HCT116 (cell line): Measurements from ENCODE around the gene MAP3K3. TPM values are rescaled to one million over a fixed set of nuclear protein-coding genes. Genes with fewer than 3 reads are reported as not detected.

Source experiments
- ATAC-seq: fragments of 200-7000 bp; cut with Tn5 transposase; 2 replicates; pipeline ENCODE4 v1.9.1; 2020; ENCODE audit warnings: mild to moderate bottlenecking, moderate library complexity
- BruUV-seq: library from RNA; stranded (reverse); fragments of 400-500 nt; replicated peaks from 2 replicates; lab custom pipeline; 2021; lab: Mats Ljungman, UMichigan
- CTCF ChIA-PET: fragments of 300-600 bp; sonication (Branson Sonifier 250); formaldehyde crosslinking; loops from one replicate; lab custom pipeline; 2021; ENCODE audit warnings: antibody characterized with exemption; lab: Charles Lee
- POLR2A ChIA-PET: fragments of 300-600, 350-600 bp; sonication (Branson Sonifier 250); formaldehyde crosslinking; loops from one replicate; lab custom pipeline; 2021; ENCODE audit warnings: antibody characterized with exemption; lab: Charles Lee
- RAD21 ChIA-PET, 2 experiments: fragments of 300-600 bp; sonication (Branson Sonifier 250); formaldehyde crosslinking; loops; one replicate each; lab custom pipeline; 2023; ENCODE audit warnings: low total read pairs in 2 of 2; ENCODE audit not compliant: uncharacterized antibody in 2 of 2, unreplicated experiment in 2 of 2, low non-redundant PET in 1 of 2; lab: Charles Lee
- DNase-seq: peaks from one replicate; pipeline ENCODE4 v3.0.0-alpha.2; 2010; ENCODE audit warnings: low read depth, low spot score
- H2AFZ ChIP-seq: fragments of 200-600 bp; shearing (Covaris generic), sonication (generic); 2 replicates; pipeline ENCODE4 v1.6.1; 2017; ENCODE audit warnings: low read depth, mixed run types, mixed read lengths, antibody characterized with exemption, low read length; ENCODE audit not compliant: poor library complexity, severe bottlenecking
- H3K27ac ChIP-seq: 2 replicates; pipeline ENCODE4 v1.5.1; 2012; ENCODE audit warnings: low read depth, low read length
- H3K27me3 ChIP-seq: fragments of 200-600 bp; sonication (generic); 2 replicates; pipeline ENCODE4 v1.6.1; 2016; ENCODE audit warnings: mixed run types, low read length, mixed read lengths; ENCODE audit not compliant: insufficient read depth
- H3K36me3 ChIP-seq, 2 experiments: fragments of 200-500 bp in 1 of 2; fragments of 200-600 bp in 1 of 2; sonication (Bioruptor generic) in 1 of 2; sonication (generic) in 1 of 2; 2 replicates each; pipeline versions ENCODE4 v1.5.1 to v1.6.1; 2014 to 2016; ENCODE audit warnings: low read length in 2 of 2, inconsistent platforms in 1 of 2, mixed read lengths in 1 of 2, mixed run types in 1 of 2; ENCODE audit not compliant: insufficient read depth in 2 of 2, control insufficient read depth in 1 of 2
- H3K4me1 ChIP-seq, 2 experiments: fragments of 200-600 bp in 1 of 2; sonication (generic) in 1 of 2; 2 replicates each; pipeline versions ENCODE4 v1.5.1 to v1.6.1; 2012 to 2017; ENCODE audit warnings: low read length in 2 of 2, inconsistent platforms in 1 of 2, mild to moderate bottlenecking in 1 of 2, mixed read lengths in 1 of 2, mixed run types in 1 of 2, moderate library complexity in 1 of 2; ENCODE audit not compliant: insufficient read depth in 2 of 2, control insufficient read depth in 1 of 2
- H3K4me2 ChIP-seq: fragments of 200-600 bp; sonication (generic); 2 replicates; pipeline ENCODE4 v1.6.1; 2017; ENCODE audit warnings: mixed run types, low read length, mixed read lengths
- H3K4me3 ChIP-seq, 2 experiments: fragments of 200-600 bp in 1 of 2; sonication (generic) in 1 of 2; replicated peaks in 1 of 2; 2 replicates each; pipeline ENCODE4 v1.5.1; 2011 to 2016; ENCODE audit warnings: low read length in 2 of 2, control low read depth in 1 of 2, low read depth in 1 of 2, mild to moderate bottlenecking in 1 of 2, mixed read lengths in 1 of 2, mixed run types in 1 of 2
- H3K79me2 ChIP-seq: fragments of 200-600 bp; sonication (generic); 2 replicates; pipeline ENCODE4 v1.6.1; 2017; ENCODE audit warnings: mild to moderate bottlenecking, mixed run types, low read length, moderate library complexity, mixed read lengths; ENCODE audit not compliant: insufficient read depth
- H3K9ac ChIP-seq: fragments of 200-600 bp; sonication (generic); 2 replicates; pipeline ENCODE4 v1.6.1; 2016; ENCODE audit warnings: low read length, mixed read lengths
- H3K9me2 ChIP-seq: fragments of 200-600 bp; sonication (generic), shearing (Covaris generic); 2 replicates; pipeline ENCODE4 v1.6.1; 2017; ENCODE audit warnings: mixed run types, mild to moderate bottlenecking, moderate library complexity; ENCODE audit not compliant: insufficient read depth
- H3K9me3 ChIP-seq, 2 experiments: fragments of 200-500 bp in 1 of 2; fragments of 200-600 bp in 1 of 2; sonication (Bioruptor generic) in 1 of 2; sonication (generic) in 1 of 2; 2 replicates each; pipeline ENCODE4 v1.6.1; 2014 to 2017; ENCODE audit warnings: low read length in 2 of 2, mixed read lengths in 2 of 2, inconsistent platforms in 1 of 2, low read depth in 1 of 2, mild to moderate bottlenecking in 1 of 2, mixed run types in 1 of 2, moderate library complexity in 1 of 2; ENCODE audit not compliant: control insufficient read depth in 1 of 2, insufficient read depth in 1 of 2
- H4K20me1 ChIP-seq: fragments of 200-600 bp; sonication (generic), shearing (Covaris generic); 2 replicates; pipeline ENCODE4 v1.6.1; 2017; ENCODE audit warnings: mixed run types, mild to moderate bottlenecking, moderate library complexity; ENCODE audit not compliant: insufficient read depth
- ATF3 ChIP-seq: IDR thresholded peaks from 2 replicates; pipeline ENCODE4 v1.6.1; 2012
- CBX3 ChIP-seq: IDR thresholded peaks from 2 replicates; pipeline ENCODE4 v1.6.1; 2012; ENCODE audit warnings: low read depth
- CEBPB ChIP-seq: IDR thresholded peaks from 2 replicates; pipeline ENCODE4 v1.6.1; 2012; ENCODE audit warnings: low read depth
- ELF1 ChIP-seq: IDR thresholded peaks from 2 replicates; pipeline ENCODE4 v1.6.1; 2012; ENCODE audit warnings: low read depth, borderline replicate concordance
- EZH2phosphoT487 ChIP-seq: fragments of 200-600 bp; IDR thresholded peaks from 2 replicates; pipeline ENCODE4 v1.6.1; 2018; ENCODE audit warnings: antibody characterized with exemption, borderline replicate concordance
- JUND ChIP-seq: IDR thresholded peaks from 2 replicates; pipeline ENCODE4 v1.6.1; 2012
- MAX ChIP-seq: IDR thresholded peaks from 2 replicates; pipeline ENCODE4 v1.6.1; 2012
- POLR2A ChIP-seq: IDR thresholded peaks from 2 replicates; pipeline ENCODE4 v1.7.0; 2011; ENCODE audit warnings: borderline replicate concordance; ENCODE audit not compliant: insufficient read depth, insufficient read length; ENCODE audit errors: extremely low read depth
- POLR2AphosphoS5 ChIP-seq: IDR thresholded peaks from 2 replicates; pipeline ENCODE4 v1.6.1; 2011; ENCODE audit warnings: mild to moderate bottlenecking, low read depth, low read length, moderate library complexity
- RAD21 ChIP-seq: IDR thresholded peaks from 2 replicates; pipeline ENCODE4 v1.6.1; 2012; ENCODE audit warnings: low read depth, mild to moderate bottlenecking
- REST ChIP-seq: IDR thresholded peaks from 2 replicates; pipeline ENCODE4 v1.6.1; 2012; ENCODE audit warnings: low read depth
- SIN3A ChIP-seq: IDR thresholded peaks from 2 replicates; pipeline ENCODE4 v1.6.1; 2012; ENCODE audit warnings: low read depth
- SP1 ChIP-seq: IDR thresholded peaks from 2 replicates; pipeline ENCODE4 v1.6.1; 2012; ENCODE audit warnings: low read depth
- TCF7L2 ChIP-seq: IDR thresholded peaks from 2 replicates; pipeline ENCODE4 v1.7.0; 2011; ENCODE audit warnings: borderline replicate concordance, inconsistent platforms; ENCODE audit not compliant: insufficient read depth, insufficient read length; ENCODE audit errors: extremely low read depth
- YY1 ChIP-seq: IDR thresholded peaks from 2 replicates; pipeline ENCODE4 v1.6.1; 2011; ENCODE audit warnings: low read length, low read depth, moderate library complexity, mild to moderate bottlenecking; ENCODE audit not compliant: insufficient replicate concordance; ENCODE audit errors: extremely low read depth
- ZNF274 ChIP-seq: fragments of 200-500 bp; sonication (Bioruptor generic); IDR thresholded peaks from 2 replicates; pipeline ENCODE4 v1.6.1; 2014; ENCODE audit warnings: mild to moderate bottlenecking, low read depth, low read length, inconsistent platforms
- intact Hi-C: fragments of 100-400 bp; cut with micrococcal nuclease; formaldehyde crosslinking; loops from 2 replicates; pipeline ENCODE4 v1.10.0; 2022
- total RNA-seq: library from RNA; stranded (reverse); gene quantifications from one replicate; pipeline ENCODE4 v1.2.1, GENCODE V29; 2021; ENCODE audit not compliant: unreplicated experiment

Gene MAP3K3
- total RNA-seq, 1 experiment from 2014 or later: 18.5 TPM

- no peaks in the 10 kb centered on the region for H3K9me2 ChIP-seq
- H3K4me3 ChIP-seq: no peak overlapping the region
- ChIA-PET POLR2A (no interaction called here), RAD21 (no interaction called here), CTCF (interaction anchor here (1.2 kb wide), 1 partner anchor 268 kb away, joined by 3 read pairs; no protein-coding TSS in a partner anchor)
- intact Hi-C loops: no loop called here
- ATAC-seq: no peak
- H3K27me3 ChIP-seq: no peaks in the 10 kb centered on the region
- no peak overlapping the region for H3K4me2 ChIP-seq
- no peak overlapping the region for H3K27ac ChIP-seq
- no peak overlapping the region for H3K9ac ChIP-seq
- no peaks in the 10 kb centered on the region for H4K20me1 ChIP-seq
- no peaks in the 10 kb centered on the region for H3K9me3 ChIP-seq
- no peak overlapping the region for H2AFZ ChIP-seq
- peaks cover 5 to 19% of the 10 kb centered on the region in 2 experiments for H3K4me1 ChIP-seq
- no peaks in the 10 kb centered on the region for H3K79me2 ChIP-seq
- no peak for DNase-seq
- TSS peak; percentile 70 for BruUV-seq
- TF ChIP-seq CBX3: no peak
- TF ChIP-seq YY1: no peak
- TF ChIP-seq POLR2A: no peak
- no peak for TF ChIP-seq SIN3A
- TF ChIP-seq EZH2phosphoT487: no peak
- no peak for TF ChIP-seq MAX
- no peaks in the 10 kb centered on the region for H3K36me3 ChIP-seq
These were observed 80.8 kb downstream of the MAP3K3 start for GRCh38 chr17:63703029-63703428.

DNA sequence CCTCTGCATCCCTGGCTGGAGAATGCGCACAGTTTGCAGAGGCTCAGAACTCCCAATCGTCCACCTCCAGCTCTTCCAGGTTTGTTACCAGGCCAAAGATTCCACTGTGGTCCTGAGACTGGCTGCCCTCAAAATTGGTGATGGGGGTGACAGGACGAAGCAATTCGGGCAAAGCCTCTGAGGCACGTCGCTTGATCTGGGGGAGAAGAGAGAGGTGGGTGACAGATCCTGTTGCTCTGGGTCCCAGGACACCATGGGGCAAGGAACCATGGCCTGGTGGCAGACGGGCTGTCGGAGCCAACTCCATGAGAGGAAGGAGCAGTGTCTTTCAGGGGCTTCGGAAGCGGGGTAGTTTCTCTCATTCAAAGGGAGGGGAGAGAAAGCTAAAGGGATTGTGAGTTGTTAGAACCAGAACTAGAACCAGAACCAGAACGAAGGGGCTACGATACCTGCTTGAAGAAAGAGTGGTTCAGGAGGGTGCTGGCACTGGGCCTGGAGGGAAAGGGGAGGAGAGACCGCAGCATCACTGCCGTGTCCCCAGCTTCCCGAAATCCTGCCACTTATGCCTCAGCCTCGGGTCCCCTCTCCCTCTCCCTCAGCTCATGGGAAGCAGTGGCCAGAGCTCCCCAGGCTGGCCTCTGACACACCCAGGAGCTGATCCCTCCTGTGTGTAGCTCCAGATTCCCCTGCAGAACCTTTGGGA lies 81.5 kb downstream of the MAP3K3 start:
- Histone ChIP-seq H3K4me2 (no peak overlapping the region), H3K27me3 (no peaks in the 10 kb centered on the region), H4K20me1 (no peaks in the 10 kb centered on the region), H3K27ac (no peak overlapping the region), H3K9ac (no peak overlapping the region), H3K9me3 (no peaks in the 10 kb centered on the region), H3K4me3 (no peak overlapping the region), H3K9me2 (no peaks in the 10 kb centered on the region), H3K4me1 (peaks cover 5 to 14% of the 10 kb centered on the region in 2 experiments; a peak in 3 of 4 replicates), H2AFZ (no peak overlapping the region), H3K79me2 (no peaks in the 10 kb centered on the region), H3K36me3 (peaks cover 0 to 2% of the 10 kb centered on the region in 2 experiments; a peak in 1 of 4 replicates)
- intact Hi-C loops: no loop called here
- TF ChIP-seq ZNF274: no peak
- no peak for TF ChIP-seq SP1
- no peak for TF ChIP-seq POLR2A
- TF ChIP-seq CEBPB: no peak
- no peak for TF ChIP-seq TCF7L2
- TF ChIP-seq SIN3A: no peak
- no peak for TF ChIP-seq EZH2phosphoT487
- no peak for TF ChIP-seq POLR2AphosphoS5
- TF ChIP-seq REST: no peak
- TF ChIP-seq RAD21: no peak
- no peak for TF ChIP-seq ELF1
- no peak for TF ChIP-seq ATF3
- no peak for TF ChIP-seq YY1
- TF ChIP-seq JUND: no peak
- no peak for ATAC-seq
- CTCF ChIA-PET: interaction anchor here (0.8 kb wide), 1 partner anchor 10 kb away, joined by 3 read pairs; no protein-coding TSS in a partner anchor
- BruUV-seq: no TSS peak
- RAD21 ChIA-PET: no interaction called here
- DNase-seq: no peak
- POLR2A ChIA-PET: no interaction called here
